HG02610 (cell line): ENCODE data around the gene RPUSD1.

Experiments used
- ATAC-seq: cut with Tn5 transposase; IDR thresholded peaks from one replicate; pipeline ENCODE4 v1.9.1; 2021; ENCODE audit warnings: mild to moderate bottlenecking, moderate library complexity; ENCODE audit not compliant: unreplicated experiment

RPUSD1 gene

DNA sequence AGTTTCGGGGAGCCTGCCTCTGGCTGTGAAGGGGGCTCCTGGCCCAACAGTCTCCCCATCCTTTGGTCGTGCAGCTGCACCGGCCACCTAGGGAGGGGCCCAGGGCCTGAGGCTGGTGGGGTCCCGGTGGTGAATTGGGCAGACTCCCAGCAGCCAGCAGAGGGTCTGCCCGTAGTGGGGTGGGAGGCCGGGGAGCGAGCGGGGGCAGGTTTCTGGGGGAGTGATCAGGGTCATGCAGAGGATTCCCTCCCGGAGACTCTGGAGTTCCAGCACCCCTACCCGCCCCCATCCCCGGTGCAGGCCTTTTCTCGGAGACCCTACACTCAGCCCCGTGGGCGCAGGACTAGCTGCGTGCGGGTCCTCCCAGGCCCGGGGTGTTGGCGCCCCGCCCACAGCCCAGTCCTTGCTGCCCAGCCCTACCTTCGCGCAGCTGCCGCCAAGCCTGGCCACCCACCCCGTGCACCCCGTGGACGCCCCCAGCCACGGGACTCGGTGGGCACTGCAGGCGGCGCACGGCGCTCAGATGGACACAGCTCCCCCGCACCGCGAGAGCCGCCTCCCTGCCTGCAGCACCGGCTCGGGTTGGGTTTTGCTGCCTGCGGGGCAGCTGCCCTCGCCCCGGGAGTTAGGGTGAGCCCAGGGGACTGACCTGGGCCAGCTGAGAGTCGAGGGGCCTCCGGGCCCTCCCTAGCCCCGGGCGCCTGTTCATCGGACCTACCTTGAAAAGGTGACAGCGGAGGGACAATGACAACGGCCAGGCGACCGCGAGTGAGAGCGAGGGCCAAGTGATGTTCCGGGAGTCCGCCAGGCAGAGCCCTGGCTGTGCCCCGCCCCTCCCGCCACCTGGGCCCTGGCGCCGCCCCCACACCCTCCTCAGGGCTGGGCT is 12.0 kb upstream of the RPUSD1 start, which contains the start of gene GNG13:
TSS of gene GNG13 (minus strand) at position 787 of the 886 bp plus-strand sequence. CDS start 1,657 bp downstream, outside the sequence.
- ATAC-seq, result no peak

DNA sequence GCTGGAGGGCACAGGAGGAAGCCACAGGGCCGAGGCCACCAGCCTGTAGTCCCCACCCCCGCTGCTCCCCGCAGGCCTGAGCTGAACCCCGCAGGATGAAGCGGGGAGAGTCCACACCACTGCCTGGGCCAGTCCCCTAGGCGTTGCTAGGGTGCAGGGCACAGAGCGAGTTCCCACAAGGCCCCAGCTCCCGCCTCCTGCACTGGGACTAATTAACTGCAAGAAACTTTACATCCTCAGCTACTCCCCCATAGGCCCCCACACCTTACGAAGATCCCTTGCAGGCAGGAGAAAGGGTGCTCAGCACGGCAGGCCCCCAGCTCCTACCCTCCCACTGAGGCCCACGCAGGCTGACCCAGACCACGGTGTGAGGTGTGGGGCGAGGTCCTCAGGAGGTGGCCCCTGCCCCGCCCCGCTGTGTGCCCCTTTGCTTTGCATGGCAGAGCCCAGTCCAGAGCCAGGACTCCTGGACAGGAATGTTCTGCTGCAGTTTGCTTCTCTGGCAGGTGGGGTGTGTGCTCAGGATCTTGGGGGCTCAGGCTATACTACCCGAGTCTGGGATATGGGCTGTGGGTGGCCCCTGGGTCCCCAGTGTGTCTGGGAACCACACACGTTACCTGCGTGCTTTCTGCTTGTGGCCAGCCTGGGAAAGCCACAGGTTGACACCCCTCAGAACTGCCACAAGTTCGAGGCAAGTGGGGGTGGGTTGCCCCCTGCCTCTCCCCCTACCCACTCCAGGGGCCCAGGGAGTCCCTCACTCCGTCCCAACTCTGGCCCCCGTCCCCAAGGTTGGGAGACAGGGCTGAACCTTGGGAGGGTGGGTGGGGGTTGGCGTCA is 11.1 kb upstream of the RPUSD1 start:
- ATAC-seq, result no peak

DNA sequence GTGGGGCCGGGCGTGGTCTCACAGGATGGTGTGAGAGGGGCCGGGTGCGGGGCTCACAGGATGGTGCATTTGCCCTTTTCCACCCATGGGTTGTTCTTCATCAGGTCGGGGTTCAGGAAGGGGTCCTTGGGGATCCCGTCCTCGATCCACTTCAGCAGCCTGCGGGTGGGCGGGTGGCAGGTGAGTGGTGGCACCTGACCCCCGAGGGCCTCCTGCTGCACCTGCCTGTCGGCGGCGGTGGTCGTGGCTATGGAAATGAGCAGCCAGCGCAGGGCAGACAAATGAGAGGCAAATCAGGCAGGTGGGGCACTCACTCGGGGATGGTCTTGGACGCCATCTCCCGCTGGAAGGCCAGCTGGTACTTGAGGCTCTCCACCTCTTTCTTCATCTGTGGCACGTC is 10.5 kb upstream of the RPUSD1 start:
- no peak for ATAC-seq

DNA sequence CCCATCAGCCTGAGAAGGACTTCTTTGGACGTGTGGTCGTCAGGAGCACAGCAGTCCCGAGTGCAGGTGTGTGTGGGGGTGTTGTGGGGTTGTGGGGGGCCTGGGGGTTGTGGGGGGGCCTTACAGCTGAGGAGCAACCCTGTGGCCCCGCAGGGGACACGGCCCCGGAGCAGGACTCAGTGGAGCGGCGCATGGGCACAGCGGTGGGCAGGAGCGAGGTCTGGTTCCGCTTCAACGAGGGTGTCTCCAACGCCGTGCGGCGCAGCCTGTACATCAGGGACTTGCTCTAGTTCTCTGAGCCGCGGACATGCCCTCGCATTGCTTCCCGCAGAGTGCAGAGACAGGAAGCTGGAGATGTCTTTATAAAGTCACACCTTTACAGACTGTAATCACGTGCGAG is 9.5 kb upstream of the RPUSD1 start:
- no peak for ATAC-seq

DNA sequence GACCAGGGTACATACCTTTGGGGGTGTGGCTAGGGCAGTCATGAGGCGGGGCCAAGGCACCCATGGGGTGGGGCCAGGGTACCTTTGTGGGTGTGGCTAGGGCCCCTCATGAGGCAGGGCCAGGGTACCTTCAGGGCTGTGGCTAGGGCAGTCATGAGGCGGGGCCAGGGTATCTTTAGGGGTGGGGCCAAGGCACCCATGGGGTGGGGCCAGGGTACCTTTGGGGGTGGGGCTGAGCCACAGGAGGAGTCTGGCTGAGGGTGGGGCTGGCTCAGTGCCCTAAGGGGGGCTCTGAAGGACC is 8.9 kb upstream of the RPUSD1 start:
- no peak for ATAC-seq

DNA sequence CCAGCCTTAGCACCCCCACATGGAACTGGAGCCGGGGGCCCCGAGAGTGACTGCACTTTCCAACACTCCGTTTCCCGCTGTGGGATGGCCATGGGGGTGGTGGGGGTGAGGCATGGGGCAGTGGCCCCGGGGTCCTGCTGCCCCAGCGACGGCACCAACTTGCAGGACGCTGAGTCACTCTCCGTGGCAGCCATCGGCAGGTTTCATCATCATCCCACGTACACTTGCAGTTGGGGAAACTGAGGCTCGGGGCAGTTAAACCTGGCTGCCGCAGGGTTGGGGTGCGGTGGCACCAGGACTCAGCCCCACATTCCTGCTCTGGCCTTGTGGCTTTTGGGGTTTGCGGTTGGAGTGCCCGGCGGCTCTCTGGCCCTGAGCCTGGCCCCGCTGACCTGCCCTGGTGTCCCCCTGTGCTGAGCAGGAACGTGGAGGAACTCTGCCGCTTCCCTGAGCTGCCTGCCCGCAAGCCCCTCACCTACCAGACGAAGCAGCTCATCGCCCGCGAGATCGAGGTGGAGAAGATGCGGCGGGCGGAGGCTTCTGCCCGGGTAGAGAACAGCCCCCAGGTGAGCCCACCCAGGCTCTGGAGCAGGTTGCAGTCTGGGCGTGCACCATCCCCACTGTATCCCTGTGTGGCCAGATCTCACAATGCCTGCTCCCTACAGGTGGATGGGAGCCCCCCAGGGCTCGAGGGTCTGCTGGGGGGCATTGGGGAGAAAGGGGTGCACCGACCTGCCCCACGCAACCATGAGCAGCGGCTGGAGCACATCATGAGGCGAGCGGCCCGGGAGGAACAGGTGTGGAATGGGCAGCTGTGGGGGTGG is 8.3 kb upstream of the RPUSD1 start:
- ATAC-seq, result no peak

DNA sequence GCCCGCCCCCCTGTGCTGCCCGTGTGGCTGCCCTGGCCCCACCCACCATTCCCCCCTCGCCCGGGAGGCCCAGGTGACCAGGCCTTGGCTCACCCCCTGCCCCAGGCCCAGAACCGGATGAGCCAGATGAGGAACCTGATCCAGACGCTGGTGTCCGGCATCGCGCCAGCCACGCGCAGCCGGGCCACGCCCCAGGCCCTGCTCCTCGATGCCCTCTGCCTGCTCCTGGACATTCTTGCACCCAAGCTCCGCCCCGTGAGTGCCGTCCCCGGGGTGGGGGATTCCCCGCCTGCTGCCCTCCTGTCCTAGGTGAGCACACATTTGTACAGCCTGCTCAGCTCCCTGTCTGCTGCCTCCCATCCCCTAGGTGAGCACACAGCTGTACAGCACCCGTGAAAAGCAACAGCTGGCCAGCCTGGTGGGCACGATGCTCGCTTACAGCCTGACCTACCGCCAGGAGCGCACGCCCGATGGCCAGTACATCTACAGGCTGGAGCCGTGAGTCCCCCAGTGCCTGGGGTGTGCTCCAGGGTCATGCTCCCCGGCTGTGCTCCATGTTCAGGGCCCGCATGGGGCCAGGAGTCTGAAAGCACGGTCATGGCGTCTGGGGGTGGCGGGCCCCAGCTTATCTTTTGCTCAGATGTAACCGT is 7.5 kb upstream of the RPUSD1 start:
- no peak for ATAC-seq

DNA sequence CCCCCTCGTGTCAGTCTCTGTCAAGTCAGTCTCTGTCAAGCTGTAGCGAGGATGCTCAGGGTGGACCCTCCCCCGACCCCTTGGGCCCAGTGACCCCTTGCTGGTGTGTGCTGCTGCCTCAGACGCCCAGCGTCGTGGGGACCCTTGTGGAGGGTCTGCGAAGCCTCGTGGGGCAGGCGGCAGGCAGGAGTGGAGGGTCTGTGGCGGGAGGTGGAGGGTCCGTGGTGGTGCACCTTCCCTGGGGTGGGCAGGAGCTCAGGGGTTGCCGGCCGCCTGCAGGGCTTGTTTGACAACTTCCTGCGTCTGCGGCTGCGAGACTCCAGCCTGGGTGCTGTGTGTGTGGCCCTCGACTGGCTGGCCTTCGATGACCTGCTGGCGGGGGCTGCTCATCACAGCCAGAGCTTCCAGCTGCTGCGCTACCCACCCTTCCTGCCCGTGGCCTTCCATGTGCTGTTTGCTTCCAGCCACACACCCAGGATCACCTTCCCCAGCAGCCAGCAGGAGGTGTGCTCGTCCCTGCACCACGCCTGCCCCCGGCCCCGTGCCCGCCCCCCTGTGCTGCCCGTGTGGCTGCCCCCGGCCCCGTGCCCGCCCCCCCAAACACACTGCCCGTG is 6.8 kb upstream of the RPUSD1 start:
- no peak for ATAC-seq

DNA sequence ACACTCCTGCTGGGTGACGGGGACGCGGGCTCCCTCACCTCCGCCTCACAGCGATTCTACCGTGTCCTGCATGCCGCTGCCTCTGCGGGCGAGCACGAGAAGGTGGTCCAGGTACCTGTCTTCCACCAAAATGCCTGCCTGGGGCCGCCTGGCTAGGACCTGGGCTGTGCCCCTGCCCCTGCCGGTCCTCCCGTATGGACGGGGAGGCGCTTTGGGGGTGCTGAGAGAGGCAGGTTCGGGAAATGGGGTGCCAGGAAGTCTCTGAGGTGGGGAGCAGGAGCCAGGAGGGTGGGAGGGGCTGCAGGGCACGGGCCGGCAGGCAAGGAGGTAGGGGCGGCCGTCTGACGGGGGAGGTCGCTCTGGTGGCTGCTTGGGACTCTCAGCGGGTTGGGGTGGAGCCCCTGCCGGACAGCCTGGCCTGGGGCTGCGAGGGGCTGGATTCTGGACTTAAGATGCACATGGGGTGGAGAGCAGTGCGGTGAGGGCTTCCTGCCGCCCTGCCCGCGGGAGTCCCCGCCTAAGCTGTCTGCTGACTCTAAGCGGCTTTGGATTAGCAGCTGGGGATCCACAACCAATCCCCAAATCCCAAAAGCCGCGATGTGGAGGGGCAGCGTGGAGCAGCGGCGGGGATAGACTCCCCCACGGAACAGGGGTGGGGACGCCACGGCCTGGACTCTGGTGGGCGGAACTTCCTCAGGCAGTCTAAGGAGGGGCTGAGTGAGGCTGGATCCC is 6.1 kb upstream of the RPUSD1 start:
- no peak for ATAC-seq

DNA sequence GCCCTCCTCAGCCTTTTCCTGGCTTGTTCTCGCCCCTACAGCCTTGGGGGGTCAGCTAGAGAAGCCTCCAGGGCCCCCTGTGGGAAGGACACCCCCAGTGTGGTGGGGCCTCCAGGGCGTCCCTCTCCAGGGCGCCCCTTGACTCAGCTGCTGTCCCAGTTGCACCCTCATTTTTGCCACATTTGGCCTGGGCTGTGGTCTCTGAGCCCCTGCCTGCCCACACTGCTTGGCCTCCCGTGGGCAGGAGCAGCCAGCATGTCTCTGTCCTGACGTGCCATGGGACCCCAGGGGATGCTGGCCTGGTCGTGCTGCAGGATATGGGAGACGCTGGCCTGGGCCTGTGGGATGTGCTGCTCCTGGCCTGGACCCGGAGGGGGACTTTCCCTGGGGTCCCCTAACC is 5.2 kb upstream of the RPUSD1 start:
- no peak for ATAC-seq

DNA sequence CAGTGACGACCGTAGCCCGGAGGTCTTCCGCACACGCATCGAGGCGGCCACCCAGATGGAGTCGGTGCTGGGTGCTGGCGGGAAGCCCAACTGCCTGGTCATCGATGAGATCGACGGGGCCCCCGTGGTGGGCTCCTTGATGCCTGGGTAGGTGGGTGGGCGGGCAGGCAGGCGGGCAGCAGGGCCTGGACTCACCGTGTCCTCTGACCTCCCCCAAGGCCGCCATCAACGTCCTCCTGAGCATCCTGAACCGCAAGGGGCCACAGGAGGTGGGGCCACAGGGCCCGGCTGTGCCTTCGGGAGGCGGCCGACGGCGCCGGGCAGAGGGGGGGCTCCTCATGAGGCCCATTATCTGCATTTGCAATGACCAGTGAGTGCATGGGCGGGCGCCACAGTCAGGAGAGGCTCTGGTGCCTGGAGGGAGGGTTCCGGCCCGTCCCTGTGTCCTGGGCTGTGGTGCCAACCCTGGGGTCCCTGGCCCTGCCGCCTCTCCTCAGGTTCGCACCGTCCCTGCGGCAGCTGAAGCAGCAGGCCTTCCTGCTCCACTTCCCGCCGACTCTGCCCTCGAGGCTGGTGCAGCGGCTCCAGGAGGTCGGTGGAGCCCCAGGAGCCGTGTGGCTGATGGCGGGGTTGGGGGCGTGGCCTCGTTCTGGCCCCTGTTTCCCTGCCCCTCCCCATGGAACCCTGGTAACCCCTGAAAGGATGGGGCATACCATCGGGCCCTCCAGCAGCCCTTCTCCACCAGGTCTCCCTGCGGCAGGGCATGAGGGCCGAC is 4.2 kb upstream of the RPUSD1 start:
- ATAC-seq, result no peak

DNA sequence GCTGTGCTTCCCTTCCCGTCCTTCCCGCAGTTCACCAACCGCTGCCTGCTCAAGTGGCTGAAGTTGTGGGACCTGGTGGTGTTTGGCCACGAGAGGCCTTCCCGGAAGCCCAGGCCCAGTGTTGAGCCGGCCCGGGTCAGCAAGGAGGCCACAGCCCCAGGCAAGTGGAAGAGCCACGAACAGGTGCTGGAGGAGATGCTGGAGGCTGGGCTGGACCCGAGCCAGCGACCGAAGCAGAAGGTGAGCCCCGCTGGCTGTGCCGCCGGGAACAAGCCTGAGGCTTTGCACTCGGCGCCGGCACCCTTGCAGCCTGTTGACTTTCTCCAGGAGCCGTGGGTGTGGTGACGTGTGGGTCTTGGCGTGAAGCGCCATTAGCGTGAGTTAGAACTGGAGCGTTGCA is 3.0 kb upstream of the RPUSD1 start:
- no peak for ATAC-seq

DNA sequence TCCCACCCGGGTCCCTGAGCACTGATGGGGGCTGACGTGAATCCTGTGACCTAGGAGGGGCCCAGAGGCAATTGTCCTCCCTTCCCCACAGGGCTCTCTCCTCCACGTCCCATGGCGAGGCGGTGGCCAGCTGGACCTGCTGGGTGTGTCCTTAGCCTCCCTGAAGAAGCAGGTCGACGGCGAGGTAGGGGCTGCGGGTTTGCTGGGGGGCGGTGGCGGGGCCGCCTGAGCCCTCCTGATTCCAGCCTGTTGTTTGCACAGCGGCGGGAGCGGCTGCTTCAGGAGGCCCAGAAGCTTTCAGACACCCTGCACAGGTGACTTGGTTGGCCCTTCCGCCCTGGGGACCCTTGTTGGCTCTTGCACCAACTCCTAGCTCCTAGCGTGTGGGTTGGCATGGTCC is 1.9 kb upstream of the RPUSD1 start:
- no peak for ATAC-seq

DNA sequence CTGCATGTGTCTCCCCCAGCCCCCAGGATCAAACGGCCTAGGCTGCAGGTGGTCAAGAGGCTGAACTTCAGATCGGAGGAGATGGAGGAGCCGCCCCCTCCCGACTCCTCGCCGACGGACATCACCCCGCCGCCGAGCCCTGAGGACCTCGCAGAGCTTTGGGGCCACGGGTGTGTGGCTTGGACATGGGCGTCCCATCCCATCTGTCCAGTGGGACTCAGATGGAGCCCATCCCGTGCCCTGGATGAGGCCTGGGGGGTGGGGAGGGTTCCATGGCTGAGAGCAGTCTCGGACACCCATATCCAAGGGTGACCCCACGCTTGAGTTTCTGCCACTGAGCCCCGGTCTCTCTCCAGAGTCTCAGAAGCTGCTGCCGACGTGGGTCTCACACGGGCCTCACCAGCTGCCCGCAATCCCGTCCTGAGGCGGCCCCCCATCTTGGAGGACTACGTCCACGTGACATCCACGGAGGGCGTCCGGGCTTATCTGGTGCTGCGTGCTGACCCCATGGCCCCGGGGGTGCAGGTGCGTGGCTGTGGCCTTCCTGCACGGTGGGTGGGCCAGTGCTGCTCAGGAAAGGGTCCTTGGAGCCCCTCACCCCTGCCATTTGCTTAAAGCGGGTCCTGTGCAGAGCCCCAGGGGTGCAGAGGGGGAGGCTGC is 1.1 kb upstream of the RPUSD1 start:
- ATAC-seq, result no peak

DNA sequence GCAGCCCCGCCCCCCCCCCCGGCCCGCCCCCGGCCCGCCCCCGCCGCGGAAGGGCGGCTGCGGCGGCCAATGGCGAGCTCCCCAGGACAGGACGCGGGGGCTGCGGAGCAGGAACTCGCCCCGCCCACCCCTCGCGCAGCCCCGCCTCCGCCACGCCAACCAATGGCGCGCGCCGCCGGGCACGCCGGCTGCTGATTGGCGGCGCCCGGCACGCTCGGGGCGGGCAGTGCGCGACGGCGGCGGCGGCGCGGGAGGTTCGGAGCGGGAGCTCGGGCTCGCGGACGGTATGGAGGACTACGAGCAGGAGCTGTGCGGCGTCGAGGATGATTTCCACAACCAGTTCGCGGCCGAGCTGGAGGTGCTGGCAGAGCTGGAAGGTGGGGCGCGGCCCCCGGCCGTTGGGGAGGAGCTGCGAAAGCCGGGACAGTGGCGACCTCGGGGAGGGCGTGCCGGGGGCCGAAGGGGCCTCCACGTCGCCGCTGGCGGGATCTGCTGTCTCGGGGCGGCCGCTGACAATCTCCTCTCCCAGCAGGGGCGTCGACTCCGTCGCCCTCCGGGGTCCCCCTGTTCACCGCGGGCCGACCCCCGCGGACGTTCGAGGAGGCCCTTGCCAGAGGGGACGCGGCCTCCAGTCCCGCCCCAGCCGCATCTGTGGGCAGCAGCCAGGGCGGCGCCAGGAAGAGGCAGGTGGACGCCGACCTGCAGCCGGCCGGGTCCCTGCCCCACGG is 382 bp upstream of the RPUSD1 start, which contains the start of gene CHTF18:
TSS of gene CHTF18 (plus strand) at position 222 of the 728 bp plus-strand sequence. CDS start at position 287, 65 bp downstream.
- ATAC-seq, result peak; percentile 66

DNA sequence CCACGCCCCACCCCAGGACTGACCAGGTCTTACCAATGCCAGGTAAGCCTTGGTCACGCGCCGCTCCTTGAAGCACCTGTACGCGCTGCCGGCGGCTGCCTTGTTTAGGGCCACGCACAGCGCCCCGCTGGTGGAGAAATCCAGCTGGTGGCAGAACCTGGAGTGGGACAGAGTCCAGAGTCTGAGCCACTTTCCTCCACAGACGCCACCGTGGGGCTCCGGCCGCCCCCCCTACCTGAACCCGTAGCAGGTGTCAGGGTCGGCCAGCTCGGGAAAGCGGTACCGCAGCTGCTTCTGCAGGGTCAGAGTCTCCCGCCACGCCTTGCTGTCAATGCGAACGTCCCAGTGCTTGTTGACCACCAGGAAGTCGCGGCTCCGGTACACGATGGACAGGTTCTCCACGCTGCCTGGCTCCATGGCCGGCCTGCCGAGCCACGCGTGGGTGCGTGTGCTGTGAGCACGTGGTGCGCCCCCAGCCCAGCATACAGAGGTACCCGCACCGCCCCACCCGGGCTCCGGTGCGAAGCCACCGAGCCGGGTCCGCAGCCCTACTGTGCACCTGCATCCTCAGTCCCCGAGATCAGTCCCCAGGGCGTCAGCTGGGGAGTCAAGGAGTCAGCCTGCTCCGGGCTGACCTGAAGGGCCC is 737 bp downstream of the RPUSD1 start:
- ATAC-seq, result no peak
